PC-3 (cell line): ENCODE data around the gene MAPKAP1. TPM values are rescaled to one million over a fixed set of nuclear protein-coding genes. Genes with fewer than 3 reads are reported as not detected.

Source experiments
- ATAC-seq: fragments of 200-7000 bp; cut with Tn5 transposase; 2 replicates; pipeline ENCODE4 v1.9.1; 2020; ENCODE audit warnings: mild to moderate bottlenecking, moderate library complexity
- BruUV-seq: library from RNA; stranded (reverse); fragments of 400-500 nt; replicated peaks from 2 replicates; lab custom pipeline; 2021; lab: Mats Ljungman, UMichigan
- CTCF ChIA-PET: fragments of 300-600 bp; sonication (Branson Sonifier 250); formaldehyde crosslinking; loops from one replicate; lab custom pipeline; 2022; ENCODE audit warnings: antibody characterized with exemption; lab: Charles Lee
- POLR2A ChIA-PET: fragments of 300-600 bp; sonication (Branson Sonifier 250); formaldehyde crosslinking; loops from one replicate; lab custom pipeline; 2022; ENCODE audit warnings: antibody characterized with exemption; ENCODE audit not compliant: unreplicated experiment; lab: Charles Lee
- DNase-seq: peaks from one replicate; pipeline ENCODE4 v3.0.0-alpha.2; 2015
- H2AFZ ChIP-seq: fragments of 300-600 bp; sonication (generic); 2 replicates; pipeline ENCODE4 v1.6.0; 2016; ENCODE audit warnings: antibody characterized with exemption, low read length
- H3F3A ChIP-seq: fragments of 300-600 bp; sonication (generic); one replicate; pipeline ENCODE4 v1.6.0; 2017; ENCODE audit warnings: antibody characterized with exemption, low read length, control low read depth, mild to moderate bottlenecking; ENCODE audit not compliant: unreplicated experiment
- H3K27ac ChIP-seq: fragments of 300-600 bp; sonication (generic); 2 replicates; pipeline ENCODE4 v1.5.1; 2016; ENCODE audit warnings: mild to moderate bottlenecking, low read length
- H3K27me3 ChIP-seq: fragments of 300-600 bp; sonication (generic); 2 replicates; pipeline ENCODE4 v1.6.1; 2016; ENCODE audit warnings: low read length, mixed read lengths
- H3K36me3 ChIP-seq: fragments of 300-600 bp; sonication (generic); 2 replicates; pipeline ENCODE4 v1.6.1; 2016; ENCODE audit warnings: low read depth, mixed run types, low read length, mixed read lengths
- H3K4me1 ChIP-seq: fragments of 300-600 bp; sonication (generic); 2 replicates; pipeline ENCODE4 v1.5.1; 2016; ENCODE audit warnings: low read length; ENCODE audit not compliant: insufficient read depth
- H3K4me2 ChIP-seq: fragments of 300-600 bp; sonication (generic); 2 replicates; pipeline ENCODE4 v1.6.0; 2016; ENCODE audit warnings: low read length
- H3K4me3 ChIP-seq: fragments of 300-600 bp; sonication (generic); 2 replicates; pipeline ENCODE4 v1.5.1; 2016; ENCODE audit warnings: mild to moderate bottlenecking, low read length, mixed read lengths
- H3K79me2 ChIP-seq: fragments of 300-600 bp; sonication (generic); 2 replicates; pipeline ENCODE4 v1.6.1; 2017; ENCODE audit warnings: low read length, mixed read lengths
- H3K9ac ChIP-seq: fragments of 300-600 bp; sonication (generic); 2 replicates; pipeline ENCODE4 v1.6.0; 2016; ENCODE audit warnings: mild to moderate bottlenecking, low read length
- H3K9me2 ChIP-seq: fragments of 300-600 bp; sonication (generic); replicated peaks from 2 replicates; pipeline ENCODE4 v1.6.1; 2016; ENCODE audit warnings: mixed run types, low read length, mixed read lengths
- H3K9me3 ChIP-seq: fragments of 300-600 bp; sonication (generic); 2 replicates; pipeline ENCODE4 v1.6.1; 2016; ENCODE audit warnings: low read length, mixed read lengths
- H4K20me1 ChIP-seq: fragments of 300-600 bp; sonication (generic); 2 replicates; pipeline ENCODE4 v1.6.1; 2016; ENCODE audit warnings: low read length, mixed read lengths
- EZH2 ChIP-seq: fragments of 300-600 bp; sonication (generic); IDR thresholded peaks from one replicate; pipeline ENCODE4 v1.6.1; 2017; ENCODE audit warnings: antibody characterized with exemption, mild to moderate bottlenecking, low read length; ENCODE audit not compliant: unreplicated experiment
- EZH2phosphoT487 ChIP-seq: fragments of 300-600 bp; sonication (generic); IDR thresholded peaks from 2 replicates; pipeline ENCODE4 v1.6.1; 2018; ENCODE audit warnings: mild to moderate bottlenecking, antibody characterized with exemption, low read length, borderline replicate concordance
- intact Hi-C: fragments of 100-400 bp; cut with micrococcal nuclease; formaldehyde crosslinking; loops from 2 replicates; pipeline ENCODE4 v1.9.0; 2023
- total RNA-seq: library from RNA; depleted of rRNA; stranded (reverse); fragments of >200 nt; gene quantifications from 2 replicates; pipeline ENCODE4 v1.2.3, GENCODE V29; 2014
- TF ChIP-seq, protein P1 (sequence below): fragments of 300-600 bp; sonication (generic); conservative IDR thresholded peaks from 2 replicates; pipeline ENCODE4 v1.5.1; 2017; ENCODE audit warnings: antibody characterized with exemption, low read depth, mild to moderate bottlenecking, low read length

Gene MAPKAP1
- total RNA-seq, 1 experiment from 2014 or later = 128 TPM

GRCh38 chr9:125750627-125751011 lies 43.6 kb upstream of the MAPKAP1 start:
- H4K20me1 ChIP-seq = no peaks in the 10 kb centered on the region
- H3K9ac ChIP-seq = no peak overlapping the region; the same call in 1 of the 2 replicates
- H3K9me3 ChIP-seq = no peaks in the 10 kb centered on the region
- intact Hi-C loops = loop anchor here (5.0 kb wide), 1 partner anchor 152 kb away; no protein-coding TSS in a partner anchor
- no peaks in the 10 kb centered on the region for H3F3A ChIP-seq
- H3K4me2 ChIP-seq = peak overlapping the region; percentile 90
- no peak for ATAC-seq
- 0 out of 2 replicates have a peak overlapping the region, but pooled peaks have one; percentile 21 for H3K4me3 ChIP-seq
- peaks cover 24% of the 10 kb centered on the region for H3K79me2 ChIP-seq
- no peak for TF ChIP-seq EZH2phosphoT487
- TF ChIP-seq, protein P1, sequence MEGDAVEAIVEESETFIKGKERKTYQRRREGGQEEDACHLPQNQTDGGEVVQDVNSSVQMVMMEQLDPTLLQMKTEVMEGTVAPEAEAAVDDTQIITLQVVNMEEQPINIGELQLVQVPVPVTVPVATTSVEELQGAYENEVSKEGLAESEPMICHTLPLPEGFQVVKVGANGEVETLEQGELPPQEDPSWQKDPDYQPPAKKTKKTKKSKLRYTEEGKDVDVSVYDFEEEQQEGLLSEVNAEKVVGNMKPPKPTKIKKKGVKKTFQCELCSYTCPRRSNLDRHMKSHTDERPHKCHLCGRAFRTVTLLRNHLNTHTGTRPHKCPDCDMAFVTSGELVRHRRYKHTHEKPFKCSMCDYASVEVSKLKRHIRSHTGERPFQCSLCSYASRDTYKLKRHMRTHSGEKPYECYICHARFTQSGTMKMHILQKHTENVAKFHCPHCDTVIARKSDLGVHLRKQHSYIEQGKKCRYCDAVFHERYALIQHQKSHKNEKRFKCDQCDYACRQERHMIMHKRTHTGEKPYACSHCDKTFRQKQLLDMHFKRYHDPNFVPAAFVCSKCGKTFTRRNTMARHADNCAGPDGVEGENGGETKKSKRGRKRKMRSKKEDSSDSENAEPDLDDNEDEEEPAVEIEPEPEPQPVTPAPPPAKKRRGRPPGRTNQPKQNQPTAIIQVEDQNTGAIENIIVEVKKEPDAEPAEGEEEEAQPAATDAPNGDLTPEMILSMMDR = no peak
- no peak for TF ChIP-seq EZH2
- H3K4me1 ChIP-seq = peaks cover 20% of the 10 kb centered on the region
- CTCF ChIA-PET = no interaction called here
- no TSS peak for BruUV-seq
- H3K27ac ChIP-seq = no peak overlapping the region
- H3K27me3 ChIP-seq = no peaks in the 10 kb centered on the region
- no peak overlapping the region for H2AFZ ChIP-seq
- no peaks in the 10 kb centered on the region for H3K9me2 ChIP-seq
- no peaks in the 10 kb centered on the region for H3K36me3 ChIP-seq
- no peak for DNase-seq
- POLR2A ChIA-PET = interaction anchor here (0.6 kb wide), 1 partner anchor 118 kb away, joined by 3 read pairs; no protein-coding TSS in a partner anchor

- POLR2A ChIA-PET = interaction anchor here (0.6 kb wide), 1 partner anchor 117 kb away, joined by 3 read pairs; no protein-coding TSS in a partner anchor
- Histone ChIP-seq H3K9ac (no peak overlapping the region; the same call in 1 of the 2 replicates), H3K27ac (no peak overlapping the region), H3K4me3 (peak overlapping the region; percentile 98; the same call in 1 of the 2 replicates), H2AFZ (no peak overlapping the region), H3K4me2 (peak overlapping the region; percentile 90), H3K9me3 (no peaks in the 10 kb centered on the region), H3K79me2 (peaks cover 24% of the 10 kb centered on the region), H3K4me1 (peaks cover 26% of the 10 kb centered on the region), H3K27me3 (no peaks in the 10 kb centered on the region), H4K20me1 (no peaks in the 10 kb centered on the region), H3F3A (no peaks in the 10 kb centered on the region), H3K9me2 (no peaks in the 10 kb centered on the region), H3K36me3 (no peaks in the 10 kb centered on the region)
- no TSS peak for BruUV-seq
- intact Hi-C loops = loop anchor here (5.0 kb wide), 2 partner anchors 152 to 477 kb away; no protein-coding TSS in a partner anchor
- TF ChIP-seq EZH2 = no peak
- TF ChIP-seq, protein P1 = no peak
- DNase-seq (no peak), ATAC-seq (no peak)
- CTCF ChIA-PET = no interaction called here
Observed at GRCh38 chr9:125749951-125750626, 43.1 kb upstream of the MAPKAP1 start.
